ENCODE results near the gene LRP6.
"Not testable (repeated sequence)": the region's sequence is repeated elsewhere in the genome, so short reads cannot be mapped to it uniquely, and the experiment has no call there.

- TF ChIP-seq CTCF, POLR2A (IDR thresholded peaks at IDR 0.05): not testable (repeated sequence)
These were observed 155.8 kb downstream of the LRP6 start for GRCh38 chr12:12110923-12111555.

All from adrenal gland (tissue), 5 donors.